Stimulated activated CD8-positive, alpha-beta memory T cell treated with anti-CD3 and anti-CD28 coated beads, Interleukin-12 subunit alpha, Interleukin-12 subunit beta, amount 100 ng/mL, for 1 hour (primary cell): ENCODE measurements around the gene IFT80.
"Not testable (repeated sequence)": the region's sequence is repeated elsewhere in the genome, so short reads cannot be mapped to it uniquely, and the experiment has no call there.

Source experiments
- DNase-seq: peaks from one replicate; pipeline ENCODE4 v3.0.0-alpha.2; 2020; ENCODE audit warnings: low read depth

Gene IFT80

DNA sequence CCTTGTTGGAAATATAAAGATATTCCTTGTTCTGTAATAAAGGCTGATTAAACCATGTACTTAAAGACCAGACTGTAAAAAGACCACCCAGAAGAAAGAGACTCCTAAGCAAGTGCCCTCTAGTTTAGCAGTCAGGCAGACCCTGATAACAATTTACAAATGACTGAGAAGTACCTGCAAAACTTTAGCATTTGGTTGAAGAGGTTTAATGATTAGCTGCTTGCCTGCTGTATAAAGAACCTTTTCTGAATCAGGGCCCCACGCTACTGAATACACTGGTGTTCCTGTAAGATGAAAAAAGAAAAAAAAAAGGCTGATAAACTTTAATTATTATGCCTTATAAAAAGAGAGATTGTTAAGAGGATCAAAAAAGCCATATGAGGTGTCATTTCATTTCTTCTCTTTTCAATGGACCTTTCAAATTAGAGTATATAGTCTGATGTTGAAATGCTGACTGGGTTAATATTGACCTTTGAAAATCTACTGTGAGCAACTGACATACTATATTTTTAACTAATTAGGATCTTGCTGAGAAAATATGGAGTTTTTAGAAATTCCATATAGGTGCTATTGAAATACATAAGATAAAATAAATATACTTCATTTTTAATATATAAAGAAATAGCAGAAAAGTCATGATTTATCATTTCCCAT lies 33.0 kb downstream of the IFT80 start:
- no peak for DNase-seq

- DNase-seq = not testable (repeated sequence)
Observed at GRCh38 chr3:160362896-160363295, 36.1 kb downstream of the IFT80 start.

- DNase-seq = no peak
Observed at GRCh38 chr3:160355826-160356225, 43.2 kb downstream of the IFT80 start.

DNA sequence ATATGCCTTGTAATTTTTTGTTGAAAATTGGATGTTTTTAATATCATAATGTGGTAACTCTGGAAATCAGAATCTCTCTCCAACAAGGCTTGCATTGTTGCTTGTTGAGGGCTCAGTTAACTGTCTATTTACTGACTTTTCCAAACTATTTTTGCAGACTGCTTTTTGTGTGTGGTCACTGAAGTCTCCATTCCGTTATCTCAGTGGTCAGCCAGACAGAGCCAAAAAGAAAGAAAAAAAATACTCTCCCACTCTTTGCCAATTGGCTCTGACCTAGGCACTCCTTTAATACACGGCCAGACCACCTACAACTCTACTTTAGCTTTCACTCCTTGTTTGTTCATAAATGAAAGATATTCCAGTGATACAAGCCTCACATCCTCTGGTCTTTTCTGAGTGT lies 52.5 kb downstream of the IFT80 start:
- no peak for DNase-seq

DNA sequence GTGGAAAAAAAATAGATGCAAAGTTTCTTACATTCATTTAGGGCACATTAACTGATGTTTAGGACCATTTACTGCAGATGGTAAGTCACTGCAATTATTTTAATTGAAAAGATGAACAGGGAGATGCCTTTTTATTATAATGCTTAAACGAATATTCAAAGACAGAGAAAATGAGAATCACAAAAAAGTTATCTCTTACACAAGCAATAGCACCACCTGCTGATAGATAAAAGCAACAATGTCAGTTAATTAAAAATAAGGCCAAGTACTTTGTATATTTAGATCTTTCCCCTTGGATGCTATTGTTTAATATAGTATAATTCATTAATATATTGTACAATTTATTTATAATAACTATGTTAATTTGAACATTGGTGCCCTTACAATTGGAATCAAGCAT lies 55.9 kb downstream of the IFT80 start:
- no peak for DNase-seq

DNA sequence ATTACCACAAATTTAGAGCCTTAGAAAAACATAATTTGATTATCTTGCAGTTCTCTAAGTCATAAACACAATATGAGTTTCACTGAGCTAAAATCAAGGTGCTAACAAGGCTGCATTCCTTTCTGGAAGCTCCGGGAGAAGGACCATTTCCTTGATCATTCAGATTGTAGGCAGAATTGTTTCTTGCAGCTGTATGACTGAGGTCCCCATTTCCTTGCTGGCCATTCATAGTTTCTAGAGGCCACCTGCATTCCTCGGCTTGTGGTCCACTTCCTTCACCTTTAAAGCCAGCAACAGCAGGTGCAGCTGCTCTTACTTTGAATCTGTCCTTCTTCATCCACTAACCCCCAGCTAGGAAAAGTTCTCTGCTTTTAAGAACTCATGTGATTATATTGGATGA lies 58.7 kb downstream of the IFT80 start:
- no peak for DNase-seq

GRCh38 chr3:160331127-160331937 lies 67.7 kb downstream of the IFT80 start:
- no peak for DNase-seq

DNA sequence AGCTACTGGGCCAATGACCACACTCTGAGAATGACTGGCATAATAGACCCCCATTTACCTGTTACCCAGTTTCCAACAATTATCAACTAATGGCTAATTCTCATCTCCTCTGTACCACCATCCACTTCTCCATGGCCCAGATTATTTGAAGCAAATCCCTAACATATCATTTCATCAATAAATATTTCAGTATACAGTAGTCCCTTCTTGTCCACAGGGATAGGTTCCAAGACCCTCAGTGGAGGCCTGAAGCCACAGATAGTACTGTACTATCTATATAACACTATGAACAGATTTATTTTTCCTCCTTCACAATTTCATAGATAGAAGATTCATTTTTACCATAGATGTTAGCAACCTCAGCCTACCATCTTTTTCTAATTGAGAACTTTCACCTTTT lies 68.3 kb downstream of the IFT80 start:
- no peak for DNase-seq

DNA sequence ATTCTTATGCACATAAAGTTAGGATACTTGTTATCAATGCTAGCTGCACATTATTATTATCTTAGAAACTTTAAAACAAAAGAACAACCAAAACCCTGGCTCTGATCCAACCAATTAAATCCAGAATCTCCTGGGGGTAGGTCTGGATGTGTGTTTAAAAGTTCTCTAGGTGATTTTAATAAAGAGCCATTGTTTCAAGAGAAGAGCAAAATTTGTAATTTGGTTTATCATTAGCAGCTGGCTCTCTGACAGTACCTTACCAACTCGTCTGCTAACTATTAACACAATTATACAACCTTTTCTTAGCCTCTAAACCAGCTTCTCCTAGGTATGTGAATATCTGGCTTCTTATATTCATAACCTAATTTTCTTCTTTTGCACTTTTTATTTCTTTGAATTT lies 68.9 kb downstream of the IFT80 start:
- no peak for DNase-seq

- not testable (repeated sequence) for DNase-seq
Observed at GRCh38 chr3:160326286-160326685, 72.7 kb downstream of the IFT80 start.

DNA sequence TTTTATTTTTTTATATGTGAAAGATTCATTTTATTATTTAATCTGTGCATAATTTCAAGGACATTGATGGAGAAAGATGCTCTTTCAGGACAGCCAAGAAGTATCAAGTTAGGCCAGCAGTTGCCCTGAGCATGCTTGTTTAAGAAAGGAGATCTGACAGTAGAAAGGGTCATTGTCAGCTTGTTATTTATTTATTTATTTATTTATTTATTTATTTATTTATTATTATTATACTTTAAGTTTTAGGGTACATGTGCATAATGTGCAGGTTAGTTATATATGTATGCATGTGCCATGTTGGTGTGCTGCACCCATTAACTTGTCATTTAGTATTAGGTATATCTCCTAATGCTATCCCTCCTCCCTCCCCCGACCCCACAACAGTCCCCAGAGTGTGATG lies 77.2 kb downstream of the IFT80 start:
- not testable (repeated sequence) for DNase-seq

DNA sequence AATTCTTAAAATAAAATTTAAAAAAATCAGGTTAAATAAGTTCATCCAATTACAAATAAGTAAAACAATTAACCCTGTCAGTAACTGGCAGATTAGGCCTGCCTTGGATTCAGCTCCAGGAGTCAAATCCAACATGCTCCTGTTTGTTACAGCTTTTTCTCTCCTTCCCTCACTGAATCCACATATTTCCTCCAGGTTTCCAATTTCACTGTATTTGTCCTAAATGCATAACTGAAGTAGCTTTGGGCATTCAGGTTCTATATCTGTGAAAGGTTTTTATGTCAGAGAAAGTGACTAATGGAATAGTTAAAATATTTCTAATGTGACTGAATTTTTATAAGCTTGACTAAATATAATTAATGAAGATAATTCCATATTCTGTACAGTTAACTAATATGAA lies 79.7 kb downstream of the IFT80 start:
- no peak for DNase-seq

GRCh38 chr3:160314995-160315394 lies 84.0 kb downstream of the IFT80 start:
- DNase-seq = no peak

- no peak for DNase-seq
Observed at GRCh38 chr3:160312014-160312624, 86.9 kb downstream of the IFT80 start.

- DNase-seq = no peak
Observed at GRCh38 chr3:160302806-160303205, 96.2 kb downstream of the IFT80 start.

GRCh38 chr3:160296591-160296990 lies 102.4 kb downstream of the IFT80 start:
- DNase-seq = no peak

- DNase-seq = no peak
Observed at GRCh38 chr3:160291909-160292299, 107.1 kb downstream of the IFT80 start.

DNA sequence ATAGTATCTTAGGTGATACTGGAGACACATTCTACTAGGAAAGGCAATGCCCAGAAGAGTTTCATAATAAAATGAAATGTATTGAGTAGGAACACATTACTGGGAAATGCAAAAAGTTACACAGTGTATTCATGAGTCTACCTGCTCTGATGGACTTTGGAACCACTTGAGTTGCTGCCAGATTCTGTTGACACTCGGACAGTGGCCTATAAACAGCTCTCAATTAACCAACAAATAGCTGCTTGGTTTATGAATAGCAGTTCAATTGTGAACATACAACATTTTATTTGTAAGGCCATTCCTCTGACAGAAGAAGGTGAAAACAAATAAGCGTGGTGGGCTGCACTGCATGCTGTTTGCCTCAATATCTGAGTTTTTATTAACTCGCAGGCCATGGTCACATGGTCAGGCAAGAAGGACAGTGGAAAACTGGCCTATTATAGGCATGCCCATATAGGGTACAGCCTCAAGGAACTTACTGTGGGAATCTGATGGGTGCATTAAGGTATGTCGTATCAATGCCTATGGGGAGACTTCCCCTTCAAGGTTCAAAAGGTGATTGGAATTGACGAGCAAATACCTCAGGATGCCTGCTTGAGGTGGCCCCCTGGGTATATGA lies 107.6 kb downstream of the IFT80 start:
- DNase-seq = no peak

DNA sequence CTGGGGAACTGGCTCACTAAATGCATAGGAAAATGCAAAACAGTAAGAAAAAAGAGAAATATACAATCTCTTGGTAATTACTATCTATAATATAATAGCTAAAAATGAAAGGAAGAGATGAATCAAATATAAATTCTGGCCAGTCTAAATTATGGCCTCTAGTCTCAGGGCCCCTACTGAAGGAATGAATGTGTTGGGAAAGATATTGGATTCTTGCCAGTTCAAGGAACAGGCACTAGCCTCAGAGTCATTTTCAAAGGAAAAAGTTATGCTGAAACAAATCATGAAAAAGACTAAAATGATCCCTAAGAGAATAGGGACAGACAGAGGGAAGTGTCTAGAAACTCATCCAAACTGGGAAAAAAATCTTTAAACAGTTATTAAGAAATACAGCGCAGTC lies 111.4 kb downstream of the IFT80 start:
- no peak for DNase-seq

DNA sequence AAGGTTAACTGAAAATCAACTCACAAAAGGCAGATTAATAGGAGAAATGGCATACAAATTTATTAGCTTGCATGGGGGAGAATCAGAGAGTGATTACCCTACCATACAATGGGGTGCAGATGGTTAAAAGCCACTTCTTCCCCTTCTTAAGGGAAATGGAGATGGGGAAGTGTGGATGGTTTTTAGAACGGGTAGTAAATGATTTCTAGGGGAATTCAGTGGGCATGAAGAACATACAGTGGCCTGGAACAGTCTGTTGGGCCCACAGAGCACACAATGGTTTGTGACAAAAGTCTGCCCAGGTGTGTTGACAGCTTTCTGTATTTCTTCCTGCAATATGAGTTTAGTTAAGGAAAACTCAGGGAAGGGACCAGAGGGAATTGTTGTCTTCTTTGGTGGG lies 112.8 kb downstream of the IFT80 start:
- DNase-seq = no peak

DNA sequence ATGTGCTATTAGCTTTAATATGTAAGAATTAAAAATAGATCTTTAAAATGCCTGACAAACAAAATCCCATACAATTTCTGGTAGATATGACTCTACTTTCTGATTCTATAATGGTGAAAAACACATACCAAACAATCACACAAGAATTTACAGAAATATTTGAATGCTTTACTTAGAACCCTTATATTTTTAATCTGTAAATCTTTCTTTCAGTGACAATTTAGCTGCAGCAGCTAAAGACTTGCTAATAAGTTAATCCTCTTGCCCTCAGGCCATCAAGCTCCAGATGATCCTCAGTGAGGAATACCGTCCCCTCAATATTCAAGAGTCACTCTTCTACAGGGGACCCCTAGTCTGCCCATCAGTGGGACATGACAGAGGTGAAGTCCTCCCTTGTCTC lies 118.2 kb downstream of the IFT80 start:
- DNase-seq = no peak

DNA sequence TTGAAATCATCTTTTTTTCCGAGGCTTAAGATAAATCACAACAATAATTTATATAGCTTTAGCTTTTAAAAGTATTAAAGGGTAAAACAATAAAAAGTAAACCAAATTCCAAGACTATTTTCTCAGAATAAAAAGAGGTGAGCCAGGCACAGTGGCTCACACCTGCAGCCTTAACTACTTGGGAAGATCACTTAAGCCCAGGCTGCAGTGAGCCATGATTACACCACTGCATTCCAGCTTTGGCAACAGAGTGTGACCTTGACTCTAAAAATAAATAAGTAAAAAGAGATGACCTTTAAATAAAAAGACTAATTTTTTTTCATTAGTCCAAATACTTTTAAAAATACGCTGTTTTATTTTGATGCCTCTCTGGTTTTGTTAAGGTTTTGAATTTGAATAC lies 119.4 kb downstream of the IFT80 start:
- no peak for DNase-seq

DNA sequence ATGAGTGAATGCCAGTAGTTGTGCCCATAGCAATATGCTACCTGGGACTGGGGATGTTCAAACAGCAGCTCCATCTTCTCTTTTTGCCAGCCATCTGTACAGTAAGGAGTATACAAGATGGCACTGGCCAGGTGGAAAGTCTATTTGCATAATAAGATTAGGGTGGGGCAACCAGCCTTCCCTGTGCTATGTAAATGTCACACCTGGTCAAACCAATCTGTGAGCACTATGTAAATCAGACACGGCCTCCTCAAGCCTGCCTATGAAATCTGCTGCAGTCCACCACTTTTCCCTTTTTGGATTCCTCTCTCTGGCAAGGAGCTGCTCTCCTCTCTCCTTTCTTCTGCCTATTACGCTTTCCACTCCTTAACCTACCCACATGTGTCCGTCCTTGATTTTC lies 120.8 kb downstream of the IFT80 start:
- no peak for DNase-seq
